Testis (tissue), 2 donors: ENCODE measurements around the gene CCT8L2.
"Not testable (repeated sequence)": the region's sequence is repeated elsewhere in the genome, so short reads cannot be mapped to it uniquely, and the experiment has no call there.

Source experiments
- POLR2A ChIP-seq: fragments of 450-650 bp; IDR thresholded peaks from one replicate; pipeline ENCODE4 v1.6.1; 2017; ENCODE audit warnings: antibody characterized with exemption, mild to moderate bottlenecking, moderate library complexity
- TF ChIP-seq, protein P1 (sequence below), 3 experiments: fragments of 450-650 bp in 2 of 3; fragments of 200-600 bp in 1 of 3; sonication (generic) in 1 of 3; IDR thresholded peaks; one replicate each; pipeline ENCODE4 v1.5.1; 2016 to 2019; ENCODE audit warnings: antibody characterized with exemption in 3 of 3, mild to moderate bottlenecking in 2 of 3, moderate library complexity in 1 of 3

DNA sequence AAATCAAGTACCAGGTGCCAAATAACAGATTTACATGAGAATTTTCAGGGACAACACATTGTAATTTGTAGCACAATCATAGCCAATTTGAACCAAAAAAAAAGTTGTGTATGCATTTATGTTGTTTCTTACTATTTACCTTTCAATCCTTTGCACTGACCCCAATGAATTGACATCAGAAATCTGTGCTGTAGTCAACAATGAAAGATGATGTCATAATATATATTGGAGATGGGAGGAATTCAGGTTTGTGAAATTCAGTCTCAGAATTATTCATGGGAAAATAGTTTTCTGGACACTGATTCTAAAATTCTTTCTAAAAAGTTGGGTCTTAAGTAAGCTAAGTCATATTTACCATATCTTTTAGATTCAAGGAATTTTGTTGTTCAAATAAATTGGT is 31.0 kb upstream of the CCT8L2 start:
- not testable (repeated sequence) for TF ChIP-seq POLR2A
- TF ChIP-seq, protein P1, sequence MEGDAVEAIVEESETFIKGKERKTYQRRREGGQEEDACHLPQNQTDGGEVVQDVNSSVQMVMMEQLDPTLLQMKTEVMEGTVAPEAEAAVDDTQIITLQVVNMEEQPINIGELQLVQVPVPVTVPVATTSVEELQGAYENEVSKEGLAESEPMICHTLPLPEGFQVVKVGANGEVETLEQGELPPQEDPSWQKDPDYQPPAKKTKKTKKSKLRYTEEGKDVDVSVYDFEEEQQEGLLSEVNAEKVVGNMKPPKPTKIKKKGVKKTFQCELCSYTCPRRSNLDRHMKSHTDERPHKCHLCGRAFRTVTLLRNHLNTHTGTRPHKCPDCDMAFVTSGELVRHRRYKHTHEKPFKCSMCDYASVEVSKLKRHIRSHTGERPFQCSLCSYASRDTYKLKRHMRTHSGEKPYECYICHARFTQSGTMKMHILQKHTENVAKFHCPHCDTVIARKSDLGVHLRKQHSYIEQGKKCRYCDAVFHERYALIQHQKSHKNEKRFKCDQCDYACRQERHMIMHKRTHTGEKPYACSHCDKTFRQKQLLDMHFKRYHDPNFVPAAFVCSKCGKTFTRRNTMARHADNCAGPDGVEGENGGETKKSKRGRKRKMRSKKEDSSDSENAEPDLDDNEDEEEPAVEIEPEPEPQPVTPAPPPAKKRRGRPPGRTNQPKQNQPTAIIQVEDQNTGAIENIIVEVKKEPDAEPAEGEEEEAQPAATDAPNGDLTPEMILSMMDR (IDR thresholded peaks at IDR 0.05): not testable (repeated sequence)
